Neutrophil (primary cell): ENCODE results near the gene TENM4.

Source experiments
- H3K27ac ChIP-seq: fragments of 200-600 bp; sonication (generic); 2 replicates; pipeline ENCODE4 v1.5.1; 2016; ENCODE audit warnings: mild to moderate bottlenecking, moderate library complexity
- H3K27me3 ChIP-seq: fragments of 200-600 bp; sonication (generic); 2 replicates; pipeline ENCODE4 v1.6.0; 2016; ENCODE audit warnings: mild to moderate bottlenecking
- H3K36me3 ChIP-seq: fragments of 200-600 bp; sonication (generic); 2 replicates; pipeline ENCODE4 v1.5.1; 2017
- H3K4me1 ChIP-seq, 2 experiments: fragments of 200-600 bp in 1 of 2; sonication (generic) in 1 of 2; 1 replicate in 1 of 2; 2 replicates in 1 of 2; pipeline versions ENCODE4 v1.5.1 to v1.6.1; 2013 to 2016; ENCODE audit warnings: low read depth in 1 of 2, low read length in 1 of 2, mild to moderate bottlenecking in 1 of 2, moderate library complexity in 1 of 2; ENCODE audit not compliant: control insufficient read depth in 1 of 2, insufficient read depth in 1 of 2
- H3K4me3 ChIP-seq, 2 experiments: fragments of 200-600 bp in 1 of 2; sonication (generic) in 1 of 2; 1 replicate in 1 of 2; 2 replicates in 1 of 2; pipeline ENCODE4 v1.5.1; 2013 to 2016; ENCODE audit warnings: low read depth in 1 of 2, low read length in 1 of 2, mild to moderate bottlenecking in 1 of 2, moderate library complexity in 1 of 2
- H3K9me3 ChIP-seq: fragments of 200-600 bp; sonication (generic); 2 replicates; pipeline ENCODE4 v1.5.1; 2016
- CTCF ChIP-seq: fragments of 200-600 bp; sonication (generic); IDR thresholded peaks from 2 replicates; pipeline ENCODE4 v1.5.1; 2016; ENCODE audit warnings: antibody characterized with exemption

Gene TENM4

DNA sequence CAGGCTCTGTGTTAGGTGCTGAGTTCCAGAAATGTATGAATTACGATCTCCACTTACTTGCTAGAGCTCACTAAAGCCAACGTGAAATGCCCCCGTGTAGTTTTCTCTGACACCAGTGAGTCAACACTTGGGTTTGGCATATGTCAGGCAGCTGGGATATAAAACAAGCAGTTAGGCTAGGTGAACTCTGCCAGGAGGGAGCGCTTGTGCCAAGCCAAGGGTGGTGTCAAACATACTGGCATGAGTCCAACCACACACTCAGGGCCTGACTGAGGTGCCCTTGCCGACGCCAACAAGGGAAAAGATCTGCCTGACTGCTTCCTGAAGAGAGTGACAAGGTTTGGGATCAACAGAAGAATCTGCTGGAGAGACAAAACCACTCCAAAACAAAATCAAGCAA is 698.4 kb downstream of the TENM4 start:
- Histone ChIP-seq H3K4me3 (no peak overlapping the region), H3K4me1 (no peaks in the 10 kb centered on the region), H3K27me3 (no peaks in the 10 kb centered on the region), H3K9me3 (no peaks in the 10 kb centered on the region), H3K36me3 (no peaks in the 10 kb centered on the region), H3K27ac (no peak overlapping the region)
- no peak for TF ChIP-seq CTCF

- Histone ChIP-seq H3K9me3 (no peaks in the 10 kb centered on the region), H3K4me3 (no peak overlapping the region), H3K4me1 (no peaks in the 10 kb centered on the region), H3K27ac (no peak overlapping the region), H3K27me3 (no peaks in the 10 kb centered on the region), H3K36me3 (no peaks in the 10 kb centered on the region)
- TF ChIP-seq CTCF: no peak
These were observed 699.1 kb downstream of the TENM4 start for GRCh38 chr11:78741741-78742140.

DNA sequence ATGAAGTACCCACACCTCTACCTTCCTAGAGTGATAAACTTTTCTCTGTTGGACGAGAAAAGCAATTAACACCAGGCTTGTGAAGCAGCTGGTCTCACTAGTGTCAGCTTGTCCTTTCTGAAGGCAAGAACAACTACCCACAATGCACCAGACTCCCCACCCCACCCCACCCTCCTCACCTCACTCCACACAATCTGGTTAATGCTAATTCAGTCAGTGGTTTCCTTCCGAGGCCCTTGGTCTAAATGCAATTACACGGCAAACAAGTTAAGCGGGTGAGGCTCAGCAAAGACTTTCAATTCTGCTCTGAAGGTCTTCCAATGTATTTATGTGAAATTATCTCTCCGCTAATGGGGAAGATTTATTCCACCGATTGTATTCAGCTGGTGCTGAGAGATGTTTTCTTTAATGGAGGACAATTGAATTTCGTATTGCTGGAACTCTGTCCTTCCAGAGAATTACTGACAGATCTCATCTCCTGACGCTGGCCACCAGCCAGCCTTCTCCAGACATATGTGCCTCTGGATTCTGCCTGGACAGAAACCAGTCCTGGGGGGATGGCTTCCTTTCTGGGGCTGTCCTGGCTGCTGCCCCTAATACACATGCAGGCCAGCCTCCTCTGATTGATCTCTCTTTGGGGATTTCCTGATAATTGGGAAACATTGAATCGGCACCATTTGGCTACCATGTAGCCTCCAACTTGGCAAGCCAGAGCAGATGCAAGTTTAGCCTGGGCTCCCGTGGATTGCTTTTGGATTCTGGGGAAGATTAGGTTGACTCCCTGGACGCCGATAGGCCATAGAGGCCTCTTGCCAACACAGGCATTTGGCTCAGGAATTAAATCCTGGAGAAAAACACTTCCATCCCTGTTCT is 700.4 kb downstream of the TENM4 start:
- H3K4me1 ChIP-seq: no peaks in the 10 kb centered on the region
- no peak overlapping the region for H3K27ac ChIP-seq
- TF ChIP-seq CTCF: no peak
- H3K27me3 ChIP-seq: no peaks in the 10 kb centered on the region
- no peak overlapping the region for H3K4me3 ChIP-seq
- no peaks in the 10 kb centered on the region for H3K9me3 ChIP-seq
- no peaks in the 10 kb centered on the region for H3K36me3 ChIP-seq

GRCh38 chr11:78737891-78738290 is 702.9 kb downstream of the TENM4 start:
- Histone ChIP-seq H3K9me3 (no peaks in the 10 kb centered on the region), H3K4me3 (no peak overlapping the region), H3K27me3 (no peaks in the 10 kb centered on the region), H3K27ac (no peak overlapping the region), H3K4me1 (no peaks in the 10 kb centered on the region), H3K36me3 (no peaks in the 10 kb centered on the region)
- TF ChIP-seq CTCF: no peak

DNA sequence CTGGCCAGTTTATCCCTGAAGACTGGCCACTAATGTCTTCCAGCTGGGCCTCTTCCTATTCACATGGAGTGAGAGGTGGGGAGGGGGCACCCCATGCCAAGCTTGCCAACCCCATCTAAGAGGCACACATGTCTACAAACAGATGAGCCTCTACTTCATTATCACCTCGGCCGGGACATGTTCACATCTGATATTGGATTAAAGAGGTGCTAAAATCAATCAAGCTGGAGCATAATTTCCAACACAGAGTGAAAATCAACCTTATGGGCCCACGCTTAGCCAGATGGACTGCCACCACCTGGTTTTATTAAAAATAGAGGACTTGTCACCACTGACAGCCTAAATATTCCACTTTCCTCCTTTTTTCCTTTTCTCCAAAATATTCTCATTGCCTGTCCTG is 703.5 kb downstream of the TENM4 start:
- Histone ChIP-seq H3K36me3 (no peaks in the 10 kb centered on the region), H3K27ac (no peak overlapping the region), H3K9me3 (no peaks in the 10 kb centered on the region), H3K4me3 (no peak overlapping the region), H3K4me1 (no peaks in the 10 kb centered on the region), H3K27me3 (no peaks in the 10 kb centered on the region)
- TF ChIP-seq CTCF: no peak
